ENCODE measurements around the gene CFDP1. TPM values are rescaled to one million over a fixed set of nuclear protein-coding genes. Genes with fewer than 3 reads are reported as not detected.
A peak's percentile ranks its signal among the peaks of the same experiment; 100 is the strongest.

The CFDP1 gene
- total RNA-seq, 2 donors from 2014 or later, result 35.1 to 52.3 TPM

DNA sequence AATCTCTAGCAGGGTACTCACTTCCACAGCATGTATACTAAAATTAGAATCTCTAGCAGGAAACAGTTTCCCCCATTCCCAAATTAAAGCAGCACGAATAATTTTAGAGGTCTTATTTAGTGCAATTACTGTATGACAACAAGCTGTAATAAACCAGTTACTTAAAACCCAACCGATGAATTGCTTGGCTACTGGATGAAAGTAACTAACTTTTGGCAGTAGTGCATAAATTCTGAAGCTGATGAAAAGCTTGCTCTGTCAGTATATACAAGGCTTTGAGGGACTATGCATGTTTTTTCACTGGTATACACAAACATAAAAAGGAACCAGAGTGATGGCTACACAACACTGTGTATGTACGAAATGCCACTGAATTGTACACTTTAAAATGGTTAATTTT lies 89.4 kb downstream of the CFDP1 start:
- Mint-ChIP-seq H3K27me3 (no peaks in the 10 kb centered on the region), H3K4me1 (peaks cover 12% of the 10 kb centered on the region), H3K27ac (no peak overlapping the region), H3K9me3 (no peaks in the 10 kb centered on the region), H3K36me3 (ENCODE audit: low read depth) (peaks cover 38% of the 10 kb centered on the region), H3K4me3 (no peak overlapping the region)
- ATAC-seq (replicated peaks), result no peak

DNA sequence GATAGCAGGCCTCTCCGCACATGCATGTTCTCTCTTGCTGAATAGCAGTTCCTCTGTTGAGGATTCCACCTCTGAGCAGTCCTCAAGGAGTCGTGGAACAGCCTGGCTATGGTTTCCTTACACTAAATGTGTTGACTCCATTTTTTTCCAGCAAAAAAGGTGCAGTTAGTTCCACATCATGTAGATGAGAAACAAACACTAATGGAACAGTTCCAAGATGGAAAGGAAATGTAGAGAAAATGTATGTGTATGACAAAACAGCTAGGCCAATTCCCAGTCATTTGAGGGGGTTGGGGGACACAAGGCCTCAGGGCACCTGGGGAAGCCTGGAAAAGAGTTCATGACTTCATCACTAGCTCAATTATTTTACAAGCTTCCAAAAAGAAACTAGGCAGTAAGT lies 90.0 kb downstream of the CFDP1 start:
- H3K27ac Mint-ChIP-seq, result no peak overlapping the region
- no peak overlapping the region for H3K4me3 Mint-ChIP-seq
- ATAC-seq (replicated peaks), result no peak

DNA sequence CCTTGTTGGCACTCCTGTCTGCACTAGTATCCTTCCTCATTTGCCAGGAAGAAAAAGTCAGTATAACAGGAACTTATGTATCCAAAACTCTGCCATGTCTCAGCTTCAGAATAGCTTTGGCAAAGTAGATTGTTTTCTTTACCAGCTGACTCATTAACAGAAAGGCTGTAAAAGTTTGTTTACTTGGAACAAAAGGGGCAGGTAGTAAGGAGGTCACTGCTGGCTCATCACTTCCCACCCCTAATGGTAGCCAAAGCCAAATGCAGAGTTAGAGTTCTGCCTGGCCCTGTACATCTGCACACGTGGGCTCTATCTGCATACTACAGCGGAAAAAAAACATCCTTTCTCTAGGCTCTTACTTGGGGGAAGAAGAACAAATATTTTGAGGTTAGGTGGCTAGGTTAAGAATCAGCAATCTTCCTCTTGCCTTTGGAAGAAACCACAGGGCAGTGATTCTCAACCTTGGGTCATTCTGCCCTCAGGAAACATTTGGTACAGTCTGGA lies 90.9 kb downstream of the CFDP1 start:
- Mint-ChIP-seq H3K27me3 (no peaks in the 10 kb centered on the region), H3K27ac (no peak overlapping the region), H3K4me3 (no peak overlapping the region)

More for the DNA sequence above, 90.0 kb downstream of the CFDP1 start:
- peaks cover 38% of the 10 kb centered on the region for H3K36me3 Mint-ChIP-seq (ENCODE audit: low read depth)
- H3K27me3 Mint-ChIP-seq, result no peaks in the 10 kb centered on the region
- peaks cover 14% of the 10 kb centered on the region for H3K4me1 Mint-ChIP-seq
- H3K9me3 Mint-ChIP-seq, result no peaks in the 10 kb centered on the region

DNA sequence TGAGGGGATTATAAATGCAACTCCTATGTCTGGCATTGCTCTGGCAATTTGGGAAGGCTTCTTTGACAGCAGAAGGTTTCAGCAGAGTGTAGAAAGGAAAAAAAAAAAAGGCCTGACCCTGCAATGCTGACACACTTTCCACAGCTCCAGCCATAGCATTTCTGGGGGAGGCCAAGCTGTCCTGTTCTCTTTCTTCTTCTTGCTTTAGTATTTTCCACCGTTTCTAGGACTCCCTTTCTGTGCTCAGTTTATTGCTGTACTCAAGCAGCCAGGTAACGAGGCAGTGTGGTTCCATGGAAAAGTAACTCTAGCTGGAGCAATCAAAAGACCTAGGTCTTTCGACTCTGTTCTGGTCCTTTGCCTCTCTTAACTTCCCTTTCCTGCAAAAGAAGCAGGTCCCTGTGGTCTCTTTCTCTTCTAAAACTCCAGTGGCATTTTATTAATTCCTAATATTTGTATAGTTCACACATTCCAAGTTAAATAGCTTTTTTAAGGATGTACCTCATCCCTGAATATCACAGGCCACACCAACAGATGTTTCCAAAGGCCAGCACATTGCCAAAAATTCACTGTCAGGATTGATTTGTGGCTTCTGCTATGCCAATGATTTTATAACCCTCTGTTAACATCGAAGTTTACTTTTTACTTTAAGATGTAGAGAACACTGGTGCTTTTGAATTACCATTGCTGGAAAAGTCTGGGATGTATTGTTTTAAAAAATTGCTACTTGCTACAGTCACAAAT lies 91.6 kb downstream of the CFDP1 start:
- H3K4me3 Mint-ChIP-seq, result no peak overlapping the region
- no peaks in the 10 kb centered on the region for H3K27me3 Mint-ChIP-seq
- no peak for ATAC-seq (replicated peaks)
- no peak overlapping the region for H3K27ac Mint-ChIP-seq
- peaks cover 31% of the 10 kb centered on the region for H3K36me3 Mint-ChIP-seq (ENCODE audit: low read depth)
- no peaks in the 10 kb centered on the region for H3K9me3 Mint-ChIP-seq
- H3K4me1 Mint-ChIP-seq, result peaks cover 14% of the 10 kb centered on the region

More for the DNA sequence above, 90.9 kb downstream of the CFDP1 start:
- H3K4me1 Mint-ChIP-seq, result peaks cover 14% of the 10 kb centered on the region
- H3K9me3 Mint-ChIP-seq, result no peaks in the 10 kb centered on the region
- peaks cover 32% of the 10 kb centered on the region for H3K36me3 Mint-ChIP-seq (ENCODE audit: low read depth)
- no peak for ATAC-seq (replicated peaks)

DNA sequence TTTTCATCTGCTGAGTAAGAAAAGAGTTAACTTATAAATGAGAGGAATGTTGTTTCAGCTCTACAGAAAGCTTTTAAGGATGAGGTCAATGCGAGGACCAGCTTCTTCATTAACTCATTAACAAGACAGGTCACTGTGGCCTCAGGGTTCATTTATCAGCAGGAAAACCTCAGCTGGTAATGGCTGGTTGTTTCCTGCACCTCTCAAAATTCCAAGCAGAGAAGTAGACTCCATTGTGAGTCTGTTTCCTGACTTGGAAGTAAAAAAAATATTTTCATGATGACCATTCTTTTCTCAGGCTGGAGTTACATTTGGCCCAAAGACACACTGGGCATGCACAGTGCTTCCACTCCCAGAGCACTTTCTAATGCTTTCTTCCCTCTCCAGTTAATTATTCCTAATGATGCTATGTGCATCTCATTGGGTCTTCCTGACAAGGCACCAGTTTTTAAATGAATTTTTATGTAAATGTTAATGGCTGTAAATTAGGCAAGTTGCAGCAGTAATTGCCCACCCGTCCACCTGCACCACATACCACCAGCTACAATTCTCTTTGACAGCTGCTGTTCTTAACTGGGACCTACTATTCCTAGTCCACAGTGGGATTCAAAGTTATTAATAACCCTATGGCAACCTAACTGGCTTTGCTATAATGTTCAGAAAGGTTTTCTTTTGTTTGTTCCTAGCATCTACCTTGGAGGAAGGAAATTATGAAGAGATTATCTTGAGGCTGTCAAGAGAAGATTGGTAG lies 92.4 kb downstream of the CFDP1 start:
- Mint-ChIP-seq H3K36me3 (ENCODE audit: low read depth) (peaks cover 23% of the 10 kb centered on the region), H3K4me3 (no peak overlapping the region), H3K4me1 (peaks cover 12% of the 10 kb centered on the region), H3K27me3 (no peaks in the 10 kb centered on the region), H3K27ac (no peak overlapping the region), H3K9me3 (no peaks in the 10 kb centered on the region)
- no peak for ATAC-seq (replicated peaks)

DNA sequence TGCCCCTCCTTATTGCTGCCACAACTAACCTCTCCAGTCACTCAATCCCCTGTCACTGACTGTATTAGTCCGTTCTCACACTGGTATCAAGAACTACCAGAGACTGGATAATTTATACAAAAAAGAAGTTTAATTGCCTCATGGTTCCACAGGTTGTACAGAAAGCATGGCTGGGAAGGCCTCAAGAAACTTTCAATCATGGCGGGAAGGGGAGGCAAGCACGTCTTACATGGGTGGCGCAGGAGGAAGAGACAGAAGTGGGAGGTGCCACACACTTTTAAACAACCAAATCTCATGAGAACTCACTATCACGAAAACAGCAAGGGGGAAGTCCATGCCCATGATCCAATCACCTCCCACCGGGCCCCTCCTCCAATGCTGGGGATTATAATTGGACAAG lies 95.9 kb downstream of the CFDP1 start:
- Mint-ChIP-seq H3K27me3 (no peaks in the 10 kb centered on the region), H3K36me3 (ENCODE audit: low read depth) (peaks cover 28% of the 10 kb centered on the region), H3K4me3 (no peak overlapping the region), H3K4me1 (peaks cover 19% of the 10 kb centered on the region), H3K9me3 (no peaks in the 10 kb centered on the region), H3K27ac (no peak overlapping the region)
- ATAC-seq (replicated peaks), result no peak

DNA sequence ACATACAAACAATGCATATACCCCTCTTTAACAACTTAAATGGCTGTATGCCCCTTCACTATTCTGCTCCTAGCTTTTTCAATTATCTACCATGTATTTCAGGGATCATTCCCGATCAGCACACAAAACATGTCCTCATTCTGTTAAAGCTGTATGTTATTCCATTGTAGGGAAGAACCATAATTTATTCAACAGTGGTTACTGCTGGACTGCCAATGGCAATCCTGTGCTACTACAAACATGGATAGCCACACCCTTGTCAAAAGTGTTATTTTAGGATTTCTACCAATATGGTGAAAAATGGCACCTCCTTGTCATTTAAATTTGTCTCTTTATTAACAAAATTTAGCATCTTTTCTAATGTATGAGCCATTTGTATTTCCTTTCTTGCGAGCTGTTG lies 96.8 kb downstream of the CFDP1 start:
- ATAC-seq (replicated peaks), result no peak
- no peak overlapping the region for H3K4me3 Mint-ChIP-seq
- H3K27ac Mint-ChIP-seq, result no peak overlapping the region
- H3K9me3 Mint-ChIP-seq, result no peaks in the 10 kb centered on the region
- H3K4me1 Mint-ChIP-seq, result peaks cover 19% of the 10 kb centered on the region
- H3K36me3 Mint-ChIP-seq (ENCODE audit: low read depth), result peaks cover 33% of the 10 kb centered on the region
- no peaks in the 10 kb centered on the region for H3K27me3 Mint-ChIP-seq

DNA sequence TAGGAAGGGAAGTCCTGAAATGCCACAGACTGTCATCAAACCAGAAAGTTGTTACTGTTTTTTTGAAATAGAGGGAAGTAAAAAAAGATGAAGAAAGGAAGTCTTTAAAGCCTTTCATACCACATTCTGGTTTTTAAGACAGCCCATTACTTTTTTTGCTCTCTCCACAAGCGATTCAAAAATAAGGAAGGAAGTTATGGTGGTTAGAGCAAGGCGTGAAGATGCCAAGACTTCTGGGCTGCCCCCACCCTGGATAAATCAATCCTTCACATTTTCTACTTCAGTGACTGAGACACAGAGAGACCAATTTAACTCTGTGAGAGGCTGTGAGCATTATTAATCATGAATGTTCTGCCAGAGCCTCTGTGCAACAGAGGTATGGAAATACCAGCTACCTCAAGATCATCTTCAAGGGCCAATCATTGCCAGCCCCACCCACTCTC lies 99.6 kb downstream of the CFDP1 start:
- Mint-ChIP-seq H3K4me1 (peaks cover 11% of the 10 kb centered on the region), H3K9me3 (no peaks in the 10 kb centered on the region), H3K27ac (no peak overlapping the region), H3K36me3 (ENCODE audit: low read depth) (peaks cover 22% of the 10 kb centered on the region), H3K27me3 (no peaks in the 10 kb centered on the region), H3K4me3 (peak overlapping the region; percentile 22)
- ATAC-seq (replicated peaks), result no peak

DNA sequence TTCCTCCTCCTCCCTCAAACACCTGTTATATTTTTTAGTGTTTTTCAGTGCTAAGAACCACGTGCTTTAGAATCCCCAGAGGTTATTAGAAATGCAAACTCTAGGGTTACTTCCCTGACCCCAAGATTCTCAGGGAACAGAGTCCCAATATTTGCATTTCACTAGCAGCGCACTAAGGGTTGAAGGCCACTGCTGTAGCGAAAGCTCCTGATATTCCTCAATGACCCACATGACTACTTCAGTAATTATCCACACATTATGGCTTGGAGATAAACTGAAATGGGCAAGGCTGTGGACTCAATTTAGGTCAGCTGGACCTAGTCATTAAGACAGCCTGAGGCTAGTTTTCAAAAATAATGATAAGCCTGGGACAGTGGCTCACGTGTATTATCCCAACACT lies 103.4 kb downstream of the CFDP1 start:
- Mint-ChIP-seq H3K9me3 (no peaks in the 10 kb centered on the region), H3K27ac (no peak overlapping the region), H3K27me3 (no peaks in the 10 kb centered on the region), H3K4me1 (peaks cover 21% of the 10 kb centered on the region), H3K4me3 (no peak overlapping the region), H3K36me3 (ENCODE audit: low read depth) (peaks cover 29% of the 10 kb centered on the region)
- ATAC-seq (replicated peaks), result no peak

DNA sequence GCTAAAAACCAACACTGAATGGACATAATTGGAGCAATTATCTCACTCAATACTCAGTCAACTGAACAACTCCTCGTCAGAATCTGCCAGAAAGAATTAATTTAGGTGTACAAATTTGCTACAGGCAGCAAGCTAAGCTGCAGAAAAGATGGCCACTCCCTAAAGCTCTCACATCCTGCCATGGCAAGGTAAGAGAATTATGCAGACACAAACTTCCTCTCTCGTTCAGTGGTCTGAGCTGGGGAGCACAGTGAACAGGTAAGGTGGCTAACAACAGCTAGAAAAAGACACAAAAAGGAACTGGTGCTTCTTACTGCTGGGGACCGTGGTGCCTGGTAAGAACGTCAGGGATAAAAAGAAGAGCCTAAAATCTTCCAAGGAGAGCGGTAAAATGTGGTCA lies 107.0 kb downstream of the CFDP1 start:
- Mint-ChIP-seq H3K27me3 (no peaks in the 10 kb centered on the region), H3K4me3 (no peak overlapping the region), H3K9me3 (no peaks in the 10 kb centered on the region), H3K4me1 (peaks cover 10% of the 10 kb centered on the region), H3K27ac (no peak overlapping the region), H3K36me3 (ENCODE audit: low read depth) (peaks cover 21% of the 10 kb centered on the region)
- no peak for ATAC-seq (replicated peaks)

DNA sequence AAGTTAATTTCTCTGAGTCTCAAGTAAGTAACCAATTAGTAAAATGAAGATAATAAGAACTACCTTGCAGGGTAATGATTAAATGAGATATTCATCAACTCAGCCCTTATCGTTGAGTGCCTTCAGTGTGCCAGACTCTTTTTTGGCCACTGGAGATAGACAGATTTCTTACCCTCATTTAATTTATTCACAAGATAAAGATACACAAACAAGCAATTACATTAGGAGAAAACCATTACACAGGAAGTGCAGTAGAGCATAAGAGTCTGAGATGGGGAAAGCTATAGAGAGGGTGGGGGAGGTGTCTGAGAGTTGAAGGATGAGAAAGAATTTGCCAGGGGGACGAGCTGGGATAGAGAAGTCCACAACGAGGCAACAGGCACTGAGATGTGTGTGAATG lies 109.4 kb downstream of the CFDP1 start:
- H3K27ac Mint-ChIP-seq, result no peak overlapping the region
- H3K4me1 Mint-ChIP-seq, result peaks cover 19% of the 10 kb centered on the region
- peaks cover 4% of the 10 kb centered on the region for H3K27me3 Mint-ChIP-seq
- peaks cover 18% of the 10 kb centered on the region for H3K36me3 Mint-ChIP-seq (ENCODE audit: low read depth)
- H3K9me3 Mint-ChIP-seq, result no peaks in the 10 kb centered on the region
- ATAC-seq (replicated peaks), result no peak
- no peak overlapping the region for H3K4me3 Mint-ChIP-seq

DNA sequence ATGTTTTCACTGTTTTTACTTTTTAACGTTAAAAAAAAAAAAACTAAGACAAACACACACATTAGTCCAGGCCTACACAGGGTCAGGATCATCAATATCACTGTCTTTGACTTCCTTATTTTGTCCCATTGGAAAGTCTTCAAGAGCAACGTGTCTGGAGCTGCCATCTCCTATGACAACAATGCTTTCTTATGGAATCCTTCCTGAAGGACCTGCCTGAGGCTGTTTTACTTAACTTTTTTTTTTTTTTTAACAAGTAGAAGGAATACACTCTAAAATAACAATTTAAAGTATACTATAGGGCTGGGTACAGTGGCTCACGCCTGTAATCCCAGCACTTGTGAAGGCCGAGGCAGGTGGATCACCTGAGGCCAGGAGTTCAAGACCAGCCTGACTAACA lies 110.1 kb downstream of the CFDP1 start:
- no peak for ATAC-seq (replicated peaks)
- Mint-ChIP-seq H3K4me1 (peaks cover 19% of the 10 kb centered on the region), H3K4me3 (no peak overlapping the region), H3K27ac (no peak overlapping the region), H3K36me3 (ENCODE audit: low read depth) (peaks cover 24% of the 10 kb centered on the region), H3K9me3 (no peaks in the 10 kb centered on the region), H3K27me3 (peaks cover 4% of the 10 kb centered on the region)

DNA sequence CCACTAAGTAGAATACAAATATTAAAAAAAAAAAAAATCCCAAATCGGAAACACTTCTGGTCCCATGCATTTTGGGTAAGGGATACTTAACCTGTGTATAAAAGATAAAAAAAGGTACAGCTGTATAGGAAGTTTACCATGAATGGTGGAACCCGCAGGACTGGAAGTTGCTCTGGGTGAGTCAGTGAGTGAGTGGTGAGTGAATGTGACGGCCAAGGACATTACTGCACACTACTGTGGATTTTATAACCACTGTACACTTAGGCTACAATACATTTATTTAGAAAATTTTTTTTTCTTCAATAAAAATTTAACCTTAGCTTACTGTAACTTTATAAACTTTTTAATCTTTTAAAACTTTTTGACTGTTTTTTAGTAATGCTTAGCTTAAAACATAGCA lies 110.6 kb downstream of the CFDP1 start:
- Mint-ChIP-seq H3K4me1 (peaks cover 19% of the 10 kb centered on the region), H3K4me3 (no peak overlapping the region), H3K9me3 (no peaks in the 10 kb centered on the region), H3K27me3 (peaks cover 4% of the 10 kb centered on the region), H3K27ac (no peak overlapping the region), H3K36me3 (ENCODE audit: low read depth) (peaks cover 25% of the 10 kb centered on the region)
- no peak for ATAC-seq (replicated peaks)

DNA sequence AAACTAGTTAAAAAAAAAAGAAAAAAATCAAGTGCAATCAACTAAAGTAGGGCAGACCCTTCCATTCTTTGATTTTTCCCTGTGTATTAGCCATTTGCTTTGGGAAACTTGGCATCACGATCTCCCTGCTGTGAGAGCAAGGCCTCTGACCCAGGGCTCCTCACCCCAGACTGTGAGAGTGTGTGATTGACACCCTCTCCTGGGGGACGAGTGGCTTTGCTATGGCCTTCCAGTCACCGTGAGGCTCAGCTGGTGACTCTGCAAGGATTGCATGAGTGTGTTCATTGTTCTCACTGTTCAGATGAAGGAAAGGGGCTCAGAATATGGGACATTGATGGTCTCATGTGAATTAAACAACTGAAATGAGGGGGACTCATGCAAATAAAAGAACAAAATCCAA lies 112.9 kb downstream of the CFDP1 start:
- no peak overlapping the region for H3K27ac Mint-ChIP-seq

More for the DNA sequence above, 112.9 kb downstream of the CFDP1 start:
- H3K4me3 Mint-ChIP-seq, result peak overlapping the region; percentile 44
- H3K9me3 Mint-ChIP-seq, result no peaks in the 10 kb centered on the region
- peak; percentile 7 for ATAC-seq (replicated peaks)
- H3K4me1 Mint-ChIP-seq, result peaks cover 9% of the 10 kb centered on the region
- H3K36me3 Mint-ChIP-seq (ENCODE audit: low read depth), result peaks cover 39% of the 10 kb centered on the region
- peaks cover 4% of the 10 kb centered on the region for H3K27me3 Mint-ChIP-seq
